OCI-LY7 (cell line): ENCODE measurements around the gene NDUFB1. TPM values are rescaled to one million over a fixed set of nuclear protein-coding genes. Genes with fewer than 3 reads are reported as not detected.

Experiments used
- BruUV-seq: library from RNA; stranded (reverse); fragments of 400-500 nt; replicated peaks from 2 replicates; lab custom pipeline; 2021; lab: Mats Ljungman, UMichigan
- CTCF ChIA-PET: fragments of 300-600 bp; sonication (Branson Sonifier 250); formaldehyde crosslinking; loops from one replicate; lab custom pipeline; 2022; ENCODE audit warnings: antibody characterized with exemption; ENCODE audit not compliant: unreplicated experiment; lab: Charles Lee
- POLR2A ChIA-PET: fragments of 300-600 bp; sonication (Branson Sonifier 250); formaldehyde crosslinking; loops from one replicate; lab custom pipeline; 2022; ENCODE audit warnings: antibody characterized with exemption; lab: Charles Lee
- DNase-seq: peaks from one replicate; pipeline ENCODE4 v3.0.0-alpha.2; 2015; ENCODE audit warnings: low spot score
- H2AFZ ChIP-seq: fragments of 200-600 bp; sonication (generic), shearing (Covaris generic); 2 replicates; pipeline ENCODE4 v1.6.1; 2014; ENCODE audit warnings: mild to moderate bottlenecking, antibody characterized with exemption, low read length, moderate library complexity
- H3K27ac ChIP-seq: fragments of 200-600 bp; sonication (generic); 2 replicates; pipeline ENCODE4 v1.5.1; 2014; ENCODE audit warnings: mixed run types, low read depth, mild to moderate bottlenecking, moderate library complexity, low read length, inconsistent platforms; ENCODE audit not compliant: poor library complexity, severe bottlenecking
- H3K36me3 ChIP-seq: fragments of 200-600 bp; sonication (generic); 2 replicates; pipeline ENCODE4 v1.6.1; 2014; ENCODE audit warnings: mild to moderate bottlenecking, antibody characterized with exemption, low read length, moderate library complexity, mixed read lengths; ENCODE audit not compliant: insufficient read depth
- H3K4me1 ChIP-seq: fragments of 200-600 bp; sonication (generic); 2 replicates; pipeline ENCODE4 v1.5.1; 2014; ENCODE audit warnings: mild to moderate bottlenecking, low read length; ENCODE audit not compliant: insufficient read depth, poor library complexity, severe bottlenecking
- H3K4me2 ChIP-seq: fragments of 200-600 bp; sonication (generic); 2 replicates; pipeline ENCODE4 v1.6.1; 2014; ENCODE audit warnings: mild to moderate bottlenecking, low read length
- H3K4me3 ChIP-seq: fragments of 200-600 bp; sonication (generic); 2 replicates; pipeline ENCODE4 v1.5.1; 2014; ENCODE audit warnings: mild to moderate bottlenecking, low read depth, low read length; ENCODE audit not compliant: poor library complexity, severe bottlenecking
- H3K79me2 ChIP-seq: fragments of 200-600 bp; sonication (generic); 2 replicates; pipeline ENCODE4 v1.6.1; 2016; ENCODE audit warnings: low read depth, mild to moderate bottlenecking, low read length, moderate library complexity, mixed read lengths; ENCODE audit not compliant: insufficient read depth
- H3K9me2 ChIP-seq: fragments of 200-600 bp; sonication (generic); 2 replicates; pipeline ENCODE4 v1.6.1; 2016; ENCODE audit warnings: mild to moderate bottlenecking, low read length, mixed read lengths; ENCODE audit not compliant: insufficient read depth
- H3K9me3 ChIP-seq: fragments of 200-600 bp; sonication (generic); 2 replicates; pipeline ENCODE4 v1.6.1; 2014; ENCODE audit warnings: mild to moderate bottlenecking, mixed run types, low read length, mixed read lengths
- H4K20me1 ChIP-seq: fragments of 200-600 bp; sonication (generic); 2 replicates; pipeline ENCODE4 v1.6.1; 2014; ENCODE audit warnings: mild to moderate bottlenecking, antibody characterized with exemption, low read length, moderate library complexity, mixed read lengths; ENCODE audit not compliant: insufficient read depth
- EZH2phosphoT487 ChIP-seq: fragments of 200-600 bp; sonication (generic); IDR thresholded peaks from 2 replicates; pipeline ENCODE4 v1.6.1; 2018; ENCODE audit warnings: low read depth, borderline replicate concordance, mild to moderate bottlenecking, mixed run types, antibody characterized with exemption, low read length, moderate library complexity, mixed read lengths
- intact Hi-C: fragments of 100-400 bp; cut with micrococcal nuclease; formaldehyde crosslinking; loops from one replicate; pipeline ENCODE4 v1.10.0; 2022; ENCODE audit not compliant: unreplicated experiment
- total RNA-seq, 2 experiments: library from RNA; depleted of rRNA in 1 of 2; stranded (reverse); fragments of >200 nt in 1 of 2; shearing (Covaris generic) in 1 of 2; gene quantifications; 2 replicates each; pipeline ENCODE4 v1.2.3, GENCODE V29; 2014 to 2022
- TF ChIP-seq, protein P1 (sequence below): fragments of 200-600 bp; sonication (generic); conservative IDR thresholded peaks from 2 replicates; pipeline ENCODE4 v1.5.1; 2014; ENCODE audit warnings: mild to moderate bottlenecking, antibody characterized with exemption, low read length, moderate library complexity, mixed read lengths

Gene NDUFB1
- total RNA-seq, 2 experiments from 2014 or later = 129 to 230 TPM

DNA sequence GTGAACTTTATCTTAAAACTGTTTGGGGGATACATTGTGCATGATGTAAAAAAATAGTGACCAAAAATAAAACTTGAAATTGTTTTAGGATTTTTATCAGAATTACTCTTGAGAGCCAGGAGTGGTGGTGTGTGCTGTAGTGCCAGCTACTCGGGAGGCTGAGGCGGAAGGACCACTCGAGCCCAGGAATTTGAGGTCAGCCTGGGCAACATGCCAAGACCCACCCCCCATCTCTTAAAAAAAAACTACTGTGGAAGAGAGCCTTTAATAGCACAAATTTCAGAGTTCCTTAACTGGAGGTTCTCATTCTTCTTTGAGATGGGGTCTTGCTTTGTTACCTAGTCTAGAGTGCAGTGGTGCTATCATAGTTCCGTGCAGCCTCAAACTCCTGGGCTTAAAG, 21.8 kb upstream of the NDUFB1 start:
- Histone ChIP-seq H3K4me3 (no peak overlapping the region), H3K9me2 (no peaks in the 10 kb centered on the region), H3K9me3 (no peaks in the 10 kb centered on the region), H2AFZ (no peak overlapping the region), H4K20me1 (peaks cover 8% of the 10 kb centered on the region; the same call in 1 of the 2 replicates), H3K79me2 (no peaks in the 10 kb centered on the region), H3K4me1 (no peaks in the 10 kb centered on the region), H3K4me2 (no peak overlapping the region), H3K27ac (no peak overlapping the region), H3K36me3 (peaks cover 97% of the 10 kb centered on the region)
- DNase-seq = no peak
- intact Hi-C loops = no loop called here
- TF ChIP-seq EZH2phosphoT487 = no peak
- TF ChIP-seq, protein P1, sequence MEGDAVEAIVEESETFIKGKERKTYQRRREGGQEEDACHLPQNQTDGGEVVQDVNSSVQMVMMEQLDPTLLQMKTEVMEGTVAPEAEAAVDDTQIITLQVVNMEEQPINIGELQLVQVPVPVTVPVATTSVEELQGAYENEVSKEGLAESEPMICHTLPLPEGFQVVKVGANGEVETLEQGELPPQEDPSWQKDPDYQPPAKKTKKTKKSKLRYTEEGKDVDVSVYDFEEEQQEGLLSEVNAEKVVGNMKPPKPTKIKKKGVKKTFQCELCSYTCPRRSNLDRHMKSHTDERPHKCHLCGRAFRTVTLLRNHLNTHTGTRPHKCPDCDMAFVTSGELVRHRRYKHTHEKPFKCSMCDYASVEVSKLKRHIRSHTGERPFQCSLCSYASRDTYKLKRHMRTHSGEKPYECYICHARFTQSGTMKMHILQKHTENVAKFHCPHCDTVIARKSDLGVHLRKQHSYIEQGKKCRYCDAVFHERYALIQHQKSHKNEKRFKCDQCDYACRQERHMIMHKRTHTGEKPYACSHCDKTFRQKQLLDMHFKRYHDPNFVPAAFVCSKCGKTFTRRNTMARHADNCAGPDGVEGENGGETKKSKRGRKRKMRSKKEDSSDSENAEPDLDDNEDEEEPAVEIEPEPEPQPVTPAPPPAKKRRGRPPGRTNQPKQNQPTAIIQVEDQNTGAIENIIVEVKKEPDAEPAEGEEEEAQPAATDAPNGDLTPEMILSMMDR = no peak
- BruUV-seq = no TSS peak
- POLR2A ChIA-PET = interaction anchor here (1.2 kb wide), 1 partner anchor 179 kb away, joined by 3 read pairs; no protein-coding TSS in a partner anchor
- CTCF ChIA-PET = no interaction called here

DNA sequence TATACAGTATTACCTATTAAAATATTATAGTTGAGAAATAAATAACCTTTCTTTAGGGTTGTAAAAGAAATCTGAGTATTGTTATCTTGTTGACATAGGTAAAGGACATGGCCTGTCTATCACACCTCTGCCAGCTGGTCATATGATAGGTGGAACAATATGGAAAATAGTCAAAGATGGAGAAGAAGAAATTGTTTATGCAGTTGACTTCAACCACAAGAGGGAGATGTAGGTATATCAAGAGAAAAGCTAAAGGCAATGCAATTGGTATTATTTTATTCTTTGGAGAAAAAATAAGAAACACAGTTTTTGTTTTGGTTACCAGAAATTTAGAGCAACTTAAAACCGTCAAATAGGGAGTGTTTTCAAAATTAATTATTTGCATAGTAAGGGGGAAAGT, 13.8 kb upstream of the NDUFB1 start:
- BruUV-seq = no TSS peak
- Histone ChIP-seq H4K20me1 (no peaks in the 10 kb centered on the region), H2AFZ (no peak overlapping the region), H3K27ac (no peak overlapping the region), H3K9me2 (no peaks in the 10 kb centered on the region), H3K36me3 (peaks cover 96% of the 10 kb centered on the region), H3K4me1 (no peaks in the 10 kb centered on the region), H3K79me2 (no peaks in the 10 kb centered on the region), H3K9me3 (no peaks in the 10 kb centered on the region), H3K4me2 (no peak overlapping the region), H3K4me3 (no peak overlapping the region)
- peak; percentile 13 for DNase-seq
- CTCF ChIA-PET = no interaction called here
- intact Hi-C loops = loop anchor here (2.0 kb wide), 1 partner anchor 322 kb away; no protein-coding TSS in a partner anchor
- POLR2A ChIA-PET = interaction anchor here (0.9 to 4.9 kb wide), 3 partner anchors 11 to 38 kb away, joined by 3 to 33 read pairs (median 3); partner anchors contain the start of genes CPSF2 and NDUFB1
- TF ChIP-seq, protein P1 = peak; percentile 72
- TF ChIP-seq EZH2phosphoT487 = no peak

DNA sequence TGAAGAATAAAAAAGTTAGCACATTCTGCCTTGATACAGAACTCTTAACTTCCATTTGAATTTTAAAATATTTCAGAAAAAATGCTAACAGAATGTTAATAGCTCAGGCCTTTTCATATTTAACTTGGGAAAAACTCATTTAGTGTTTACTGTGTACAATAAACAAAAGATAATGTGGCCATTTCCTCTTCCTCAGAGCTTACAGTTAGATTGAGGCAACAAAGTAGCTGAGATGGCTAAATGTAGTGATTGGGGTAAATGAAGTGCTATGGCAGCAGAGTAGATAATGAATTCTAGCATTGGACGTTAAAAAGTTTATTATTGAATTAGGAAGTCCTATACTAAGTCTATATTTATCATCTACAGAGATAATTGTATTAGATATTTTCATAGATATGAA, 12.9 kb upstream of the NDUFB1 start:
- H3K9me3 ChIP-seq = no peaks in the 10 kb centered on the region
- intact Hi-C loops = loop anchor here (2.0 kb wide), 1 partner anchor 322 kb away; no protein-coding TSS in a partner anchor

More for the DNA sequence above, 12.9 kb upstream of the NDUFB1 start:
- no peaks in the 10 kb centered on the region for H3K4me1 ChIP-seq
- TF ChIP-seq EZH2phosphoT487 = no peak
- TF ChIP-seq, protein P1 = no peak
- no peak overlapping the region for H3K4me2 ChIP-seq
- no peaks in the 10 kb centered on the region for H4K20me1 ChIP-seq
- H3K79me2 ChIP-seq = no peaks in the 10 kb centered on the region
- no peak overlapping the region for H2AFZ ChIP-seq
- ChIA-PET CTCF (no interaction called here), POLR2A (interaction anchor here (0.9 to 4.9 kb wide), 3 partner anchors 10 to 37 kb away, joined by 3 to 33 read pairs (median 3); partner anchors contain the start of genes CPSF2 and NDUFB1)
- H3K27ac ChIP-seq = no peak overlapping the region
- no peak for DNase-seq
- no TSS peak for BruUV-seq
- no peak overlapping the region for H3K4me3 ChIP-seq
- peaks cover 95% of the 10 kb centered on the region for H3K36me3 ChIP-seq
- H3K9me2 ChIP-seq = no peaks in the 10 kb centered on the region
